Activated CD4-positive, alpha-beta T cell treated with anti-CD3 and anti-CD28 coated beads, Interleukin-2, amount 50 U/mL, for 48 hours (primary cell): ENCODE measurements around the gene CX3CR1.
A peak's percentile ranks its signal among the peaks of the same experiment; 100 is the strongest.
"Not testable (repeated sequence)": the region's sequence is repeated elsewhere in the genome, so short reads cannot be mapped to it uniquely, and the experiment has no call there.

Experiments
- DNase-seq, 2 experiments: peaks; one replicate each; pipeline ENCODE4 v3.0.0-alpha.2; 2020

Gene CX3CR1

GRCh38 chr3:39264053-39264452, 15.8 kb downstream of the CX3CR1 start:
- no peak for DNase-seq

- DNase-seq = no peak
Observed at GRCh38 chr3:39263576-39263975, 16.3 kb downstream of the CX3CR1 start.

- no peak for DNase-seq
Observed at GRCh38 chr3:39262846-39263245, 17.0 kb downstream of the CX3CR1 start.

GRCh38 chr3:39261726-39262125, 18.1 kb downstream of the CX3CR1 start:
- DNase-seq = no peak

GRCh38 chr3:39260957-39261356, 18.9 kb downstream of the CX3CR1 start:
- DNase-seq = peak; percentile 46 to 58

GRCh38 chr3:39260318-39260717, 19.5 kb downstream of the CX3CR1 start:
- no peak for DNase-seq

GRCh38 chr3:39255503-39256325, 24.1 kb downstream of the CX3CR1 start:
- peak; percentile 31 to 48 for DNase-seq

- DNase-seq = no peak
Observed at GRCh38 chr3:39254806-39255449, 24.9 kb downstream of the CX3CR1 start.

GRCh38 chr3:39251576-39251975, 28.3 kb downstream of the CX3CR1 start:
- no peak for DNase-seq

- DNase-seq = no peak
Observed at GRCh38 chr3:39250116-39250747, 29.6 kb downstream of the CX3CR1 start.

GRCh38 chr3:39249453-39250115, 30.3 kb downstream of the CX3CR1 start:
- no peak for DNase-seq

GRCh38 chr3:39241561-39241960, 38.3 kb downstream of the CX3CR1 start:
- no peak for DNase-seq

- no peak for DNase-seq
Observed at GRCh38 chr3:39237027-39237426, 42.8 kb downstream of the CX3CR1 start.

- no peak for DNase-seq
Observed at GRCh38 chr3:39234651-39235050, 45.2 kb downstream of the CX3CR1 start.

- no peak for DNase-seq
Observed at GRCh38 chr3:39232859-39233258, 47.0 kb downstream of the CX3CR1 start.

GRCh38 chr3:39230453-39230852, 49.4 kb downstream of the CX3CR1 start:
- no peak for DNase-seq

- no peak for DNase-seq
Observed at GRCh38 chr3:39228496-39228895, 51.3 kb downstream of the CX3CR1 start.

- DNase-seq = not testable (repeated sequence)
Observed at GRCh38 chr3:39227596-39227995, 52.2 kb downstream of the CX3CR1 start.

- DNase-seq = no peak
Observed at GRCh38 chr3:39226106-39226741, 53.6 kb downstream of the CX3CR1 start.

GRCh38 chr3:39224288-39224687, 55.5 kb downstream of the CX3CR1 start:
- no peak for DNase-seq

- no peak for DNase-seq
Observed at GRCh38 chr3:39222939-39223338, 56.9 kb downstream of the CX3CR1 start.

GRCh38 chr3:39222462-39222861, 57.4 kb downstream of the CX3CR1 start:
- no peak for DNase-seq

- DNase-seq = no peak
Observed at GRCh38 chr3:39221141-39221530, 58.7 kb downstream of the CX3CR1 start.
